ENCODE results near the gene ATP4A.

Gene ATP4A

GRCh38 chr19:35559281-35559659 lies 4.2 kb downstream of the ATP4A start:
- no peak for DNase-seq (ENCODE audit: low read depth)
- no peak overlapping the region for H3K4me3 ChIP-seq (ENCODE audit: low read depth, low read length)
- TF ChIP-seq, protein P1, sequence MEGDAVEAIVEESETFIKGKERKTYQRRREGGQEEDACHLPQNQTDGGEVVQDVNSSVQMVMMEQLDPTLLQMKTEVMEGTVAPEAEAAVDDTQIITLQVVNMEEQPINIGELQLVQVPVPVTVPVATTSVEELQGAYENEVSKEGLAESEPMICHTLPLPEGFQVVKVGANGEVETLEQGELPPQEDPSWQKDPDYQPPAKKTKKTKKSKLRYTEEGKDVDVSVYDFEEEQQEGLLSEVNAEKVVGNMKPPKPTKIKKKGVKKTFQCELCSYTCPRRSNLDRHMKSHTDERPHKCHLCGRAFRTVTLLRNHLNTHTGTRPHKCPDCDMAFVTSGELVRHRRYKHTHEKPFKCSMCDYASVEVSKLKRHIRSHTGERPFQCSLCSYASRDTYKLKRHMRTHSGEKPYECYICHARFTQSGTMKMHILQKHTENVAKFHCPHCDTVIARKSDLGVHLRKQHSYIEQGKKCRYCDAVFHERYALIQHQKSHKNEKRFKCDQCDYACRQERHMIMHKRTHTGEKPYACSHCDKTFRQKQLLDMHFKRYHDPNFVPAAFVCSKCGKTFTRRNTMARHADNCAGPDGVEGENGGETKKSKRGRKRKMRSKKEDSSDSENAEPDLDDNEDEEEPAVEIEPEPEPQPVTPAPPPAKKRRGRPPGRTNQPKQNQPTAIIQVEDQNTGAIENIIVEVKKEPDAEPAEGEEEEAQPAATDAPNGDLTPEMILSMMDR (IDR thresholded peaks at IDR 0.05; ENCODE audit: control insufficient read depth, extremely low read depth, insufficient read depth): no peak

GRCh38 chr19:35558400-35559280 lies 4.8 kb downstream of the ATP4A start:
- H3K4me3 ChIP-seq (ENCODE audit: low read depth, low read length): no peak overlapping the region

DNA sequence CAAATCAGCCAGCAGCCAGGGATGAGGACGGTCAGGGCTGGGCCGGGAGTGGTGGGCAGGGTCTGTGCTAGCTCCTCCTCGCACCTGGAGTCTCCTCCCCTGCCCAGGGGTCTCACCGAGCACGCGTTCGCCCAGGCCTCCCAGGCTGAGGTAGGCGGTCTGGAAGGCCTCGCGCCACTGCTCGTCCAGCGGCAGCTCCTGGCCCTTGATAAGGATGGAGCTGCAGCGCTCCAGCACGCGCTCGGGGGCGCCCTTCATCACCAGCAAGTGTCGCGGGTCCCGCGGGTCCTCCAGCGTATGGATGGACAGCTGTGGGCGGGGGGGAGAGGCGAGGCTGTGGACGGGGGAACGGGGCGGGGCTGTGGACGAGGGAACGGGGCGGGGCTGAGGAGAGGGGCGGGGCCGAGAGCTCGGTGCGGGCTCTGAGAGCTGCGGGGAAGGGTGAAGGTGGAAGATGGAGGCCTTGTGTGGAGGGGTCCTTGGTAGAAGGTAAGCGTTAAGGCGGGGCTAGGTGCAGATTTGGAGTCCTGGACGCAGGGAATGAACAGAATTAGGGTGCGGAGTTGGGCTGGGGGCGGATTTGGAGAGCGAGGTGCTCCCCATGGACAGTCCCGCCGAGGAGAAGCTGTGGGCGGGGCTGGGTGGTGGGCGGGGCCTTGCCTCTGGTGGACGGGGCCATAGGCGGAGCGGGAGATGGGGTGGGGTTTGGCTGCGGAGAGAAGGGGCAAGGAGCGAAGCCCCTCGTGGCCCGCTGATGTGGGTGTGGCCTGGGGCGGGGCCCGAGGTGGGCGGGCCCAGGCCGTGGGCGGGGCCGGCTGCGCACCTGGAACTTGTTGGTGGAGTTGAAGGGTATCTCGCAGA lies 5.7 kb downstream of the ATP4A start:
- DNase-seq (ENCODE audit: low read depth): no peak
- H3K4me3 ChIP-seq (ENCODE audit: low read depth, low read length): no peak overlapping the region
- TF ChIP-seq, protein P1 (IDR thresholded peaks at IDR 0.05; ENCODE audit: control insufficient read depth, extremely low read depth, insufficient read depth): no peak

More at GRCh38 chr19:35558400-35559280, 4.8 kb downstream of the ATP4A start:
- DNase-seq (ENCODE audit: low read depth): no peak
- TF ChIP-seq, protein P1 (IDR thresholded peaks at IDR 0.05; ENCODE audit: control insufficient read depth, extremely low read depth, insufficient read depth): no peak

- TF ChIP-seq, protein P1 (IDR thresholded peaks at IDR 0.05; ENCODE audit: control insufficient read depth, extremely low read depth, insufficient read depth): no peak
- DNase-seq (ENCODE audit: low read depth): no peak
- H3K4me3 ChIP-seq (ENCODE audit: low read depth, low read length): no peak overlapping the region
Measured at GRCh38 chr19:35556846-35557538, 6.5 kb downstream of the ATP4A start.

- no peak for DNase-seq (ENCODE audit: low read depth)
- TF ChIP-seq, protein P1 (IDR thresholded peaks at IDR 0.05; ENCODE audit: control insufficient read depth, extremely low read depth, insufficient read depth): no peak
- H3K4me3 ChIP-seq (ENCODE audit: low read depth, low read length): no peak overlapping the region
Measured at GRCh38 chr19:35556025-35556590, 7.3 kb downstream of the ATP4A start.

- H3K4me3 ChIP-seq (ENCODE audit: low read depth, low read length): no peak overlapping the region
- DNase-seq (ENCODE audit: low read depth): no peak
- TF ChIP-seq, protein P1 (IDR thresholded peaks at IDR 0.05; ENCODE audit: control insufficient read depth, extremely low read depth, insufficient read depth): peak; percentile 21; the same call in 1 of the 2 replicates
Measured at GRCh38 chr19:35555301-35556005, 8.0 kb downstream of the ATP4A start.

Measured in LNCaP clone FGC (cell line).